HL-60 (cell line): Measurements from ENCODE around the gene DDX42.
A peak's percentile ranks its signal among the peaks of the same experiment; 100 is the strongest.

Source experiments
- DNase-seq, 2 experiments: peaks; one replicate each; pipeline ENCODE4 v3.0.0-alpha.2; 2010 to 2020; ENCODE audit warnings: low read depth in 1 of 2, low spot score in 1 of 2
- H3K27ac ChIP-seq: fragments of 250-450 bp; sonication (Bioruptor Pico); replicated peaks from 2 replicates; pipeline ENCODE4 v1.5.1; 2020; ENCODE audit warnings: mild to moderate bottlenecking, moderate library complexity
- H3K27me3 ChIP-seq: fragments of 250-450 bp; sonication (Bioruptor Pico); 2 replicates; pipeline ENCODE4 v1.5.1; 2021; ENCODE audit warnings: mild to moderate bottlenecking, moderate library complexity; ENCODE audit not compliant: insufficient read depth, poor library complexity, severe bottlenecking
- H3K4me3 ChIP-seq: replicated peaks from 2 replicates; pipeline ENCODE4 v1.5.1; 2011; ENCODE audit warnings: mild to moderate bottlenecking, control low read depth, low read length; ENCODE audit not compliant: insufficient read depth
- CTCF ChIP-seq: IDR thresholded peaks from one replicate; pipeline ENCODE4 v1.5.1; 2011; ENCODE audit warnings: low read length, control low read depth, inconsistent platforms; ENCODE audit not compliant: insufficient read depth
- GABPA ChIP-seq: IDR thresholded peaks from 2 replicates; pipeline ENCODE4 v1.6.1; 2012; ENCODE audit warnings: low read depth
- POLR2AphosphoS5 ChIP-seq: IDR thresholded peaks from 2 replicates; pipeline ENCODE4 v1.6.1; 2012; ENCODE audit warnings: low read depth
- REST ChIP-seq: IDR thresholded peaks from 2 replicates; pipeline ENCODE4 v1.6.1; 2012; ENCODE audit warnings: low read depth; ENCODE audit not compliant: insufficient replicate concordance
- SPI1 ChIP-seq: IDR thresholded peaks from 2 replicates; pipeline ENCODE4 v1.6.1; 2012; ENCODE audit warnings: low read depth, mild to moderate bottlenecking, borderline replicate concordance

The DDX42 gene

GRCh38 chr17:63760771-63761539, 13.0 kb upstream of the DDX42 start:
- DNase-seq: no peak
- Histone ChIP-seq H3K27ac (0 out of 2 replicates have a peak overlapping the region, but pooled peaks have one; percentile 38), H3K4me3 (no peak overlapping the region), H3K27me3 (no peaks in the 10 kb centered on the region)
- TF ChIP-seq POLR2AphosphoS5 (no peak), GABPA (no peak)

- DNase-seq: no peak
- H3K27me3 ChIP-seq: no peaks in the 10 kb centered on the region
- TF ChIP-seq SPI1 (no peak), POLR2AphosphoS5 (no peak), CTCF (no peak), REST (no peak), GABPA (no peak)
- no peak overlapping the region for H3K4me3 ChIP-seq
- H3K27ac ChIP-seq: peak overlapping the region; percentile 38
These were observed 11.6 kb upstream of the DDX42 start for GRCh38 chr17:63762161-63763078.

- H3K27ac ChIP-seq: no peak overlapping the region
- H3K4me3 ChIP-seq: no peak overlapping the region
- H3K27me3 ChIP-seq: no peaks in the 10 kb centered on the region
- no peak for TF ChIP-seq POLR2AphosphoS5
- TF ChIP-seq REST: no peak
- TF ChIP-seq SPI1: no peak
- TF ChIP-seq CTCF: no peak
- TF ChIP-seq GABPA: no peak
- DNase-seq: no peak
These were observed 9.3 kb upstream of the DDX42 start for GRCh38 chr17:63764716-63765115.

- no peaks in the 10 kb centered on the region for H3K27me3 ChIP-seq
- no peak for TF ChIP-seq POLR2AphosphoS5
- no peak for TF ChIP-seq GABPA
- no peak for TF ChIP-seq CTCF
- no peak for TF ChIP-seq SPI1
- no peak for TF ChIP-seq REST
- no peak for DNase-seq
- no peak overlapping the region for H3K4me3 ChIP-seq
- no peak overlapping the region for H3K27ac ChIP-seq
These were observed 7.2 kb upstream of the DDX42 start for GRCh38 chr17:63766754-63767153.
